ENCODE data around the gene PEX6. TPM values are rescaled to one million over a fixed set of nuclear protein-coding genes. Genes with fewer than 3 reads are reported as not detected.
A peak's percentile ranks its signal among the peaks of the same experiment; 100 is the strongest.

The PEX6 gene
- 20.6 TPM for total RNA-seq
- polyA plus RNA-seq, result 10 to 100 TPM; 10.9 to 20.7 (median 15.2) TPM

GRCh38 chr6:42978839-42979522 lies at the start of gene PEX6:
Gene PEX6, minus strand, starts transcription at chr6:42979181. Its CDS starts 31 bp downstream, at chr6:42979150.
- Mint-ChIP-seq H3K36me3 (peaks cover 5% of the 10 kb centered on the region), H3K9me3 (no peaks in the 10 kb centered on the region), H3K27me3 (no peaks in the 10 kb centered on the region), H3K4me3 (peak within 1 kb of the TSS; percentile 90 to 94 (median 92)), H3K27ac (peak within 1 kb of the TSS; percentile 95 to 99 (median 97)), H3K4me1 (peaks cover 20 to 62% (median 35%) of the 10 kb centered on the region in 4 donors)
- peak within 1 kb of the TSS; percentile 93 for H3K4me3 ChIP-seq (ENCODE audit: low read depth, low read length)
- H3K9me3 ChIP-seq (ENCODE audit: control insufficient read depth in 2 of 2, low read length in 2 of 2), result no peaks in the 10 kb centered on the region
- H3K27ac ChIP-seq (ENCODE audit: insufficient read depth, low read length, poor library complexity, severe bottlenecking), result peak within 1 kb of the TSS; percentile 96
- no peaks in the 10 kb centered on the region for H3K27me3 ChIP-seq (ENCODE audit: control insufficient read depth, insufficient read depth, low read length)
- ATAC-seq (ENCODE audit: low read depth in 2 of 2) (peak; percentile 94 to 96), DNase-seq (peak; percentile 90 to 98 (median 94))
- peaks cover 1% of the 10 kb centered on the region for H3K36me3 ChIP-seq (ENCODE audit: control insufficient read depth, insufficient read depth, low read length)
- H3K4me1 ChIP-seq (ENCODE audit: control insufficient read depth, insufficient read depth, low read length, poor library complexity, severe bottlenecking), result peaks cover 37% of the 10 kb centered on the region

GRCh38 chr6:43026365-43026764 lies 47.4 kb upstream of the PEX6 start:
- Histone ChIP-seq H3K4me1 (ENCODE audit: control insufficient read depth, insufficient read depth, low read length, poor library complexity, severe bottlenecking) (peaks cover 10% of the 10 kb centered on the region), H3K9me3 (ENCODE audit: control insufficient read depth in 2 of 2, low read length in 2 of 2) (no peaks in the 10 kb centered on the region), H3K27me3 (ENCODE audit: control insufficient read depth, insufficient read depth, low read length) (no peaks in the 10 kb centered on the region), H3K4me3 (ENCODE audit: low read depth, low read length) (no peak overlapping the region), H3K27ac (ENCODE audit: insufficient read depth, low read length, poor library complexity, severe bottlenecking) (no peak overlapping the region), H3K36me3 (ENCODE audit: control insufficient read depth, insufficient read depth, low read length) (peaks cover 54% of the 10 kb centered on the region)
- no peaks in the 10 kb centered on the region for H3K27me3 Mint-ChIP-seq
- no peak for DNase-seq
- H3K4me3 Mint-ChIP-seq, result peak overlapping the region in 1 of 4 donors; percentile 38
- H3K36me3 Mint-ChIP-seq, result peaks cover 29% of the 10 kb centered on the region
- peaks cover 6 to 27% (median 10%) of the 10 kb centered on the region in 4 donors for H3K4me1 Mint-ChIP-seq
- no peak for ATAC-seq (ENCODE audit: low read depth in 2 of 2)
- no peak overlapping the region for H3K27ac Mint-ChIP-seq
- no peaks in the 10 kb centered on the region for H3K9me3 Mint-ChIP-seq

- ATAC-seq (ENCODE audit: low read depth in 2 of 2), result no peak
- no peaks in the 10 kb centered on the region for H3K9me3 Mint-ChIP-seq
- peaks cover 6 to 38% (median 12%) of the 10 kb centered on the region in 4 donors for H3K4me1 Mint-ChIP-seq
- H3K4me3 Mint-ChIP-seq, result peak overlapping the region; percentile 10 to 86 (median 66)
- peaks cover 26% of the 10 kb centered on the region for H3K36me3 Mint-ChIP-seq
- Histone ChIP-seq H3K27me3 (ENCODE audit: control insufficient read depth, insufficient read depth, low read length) (no peaks in the 10 kb centered on the region), H3K27ac (ENCODE audit: insufficient read depth, low read length, poor library complexity, severe bottlenecking) (no peak overlapping the region), H3K4me3 (ENCODE audit: low read depth, low read length) (no peak overlapping the region), H3K36me3 (ENCODE audit: control insufficient read depth, insufficient read depth, low read length) (peaks cover 51% of the 10 kb centered on the region), H3K9me3 (ENCODE audit: control insufficient read depth in 2 of 2, low read length in 2 of 2) (no peaks in the 10 kb centered on the region), H3K4me1 (ENCODE audit: control insufficient read depth, insufficient read depth, low read length, poor library complexity, severe bottlenecking) (peaks cover 17% of the 10 kb centered on the region)
- peak overlapping the region in 2 of 3 donors; percentile 16 to 17 for H3K27ac Mint-ChIP-seq
- no peaks in the 10 kb centered on the region for H3K27me3 Mint-ChIP-seq
- no peak for DNase-seq
These were observed 45.5 kb upstream of the PEX6 start for GRCh38 chr6:43024436-43024835.

GRCh38 chr6:43021270-43022047 lies 42.5 kb upstream of the PEX6 start, which contains the start of gene RRP36:
Gene RRP36, plus strand, starts transcription at chr6:43021623. Its CDS starts 32 bp downstream, at chr6:43021655.
- peaks cover 47% of the 10 kb centered on the region for H3K36me3 ChIP-seq (ENCODE audit: control insufficient read depth, insufficient read depth, low read length)
- Mint-ChIP-seq H3K36me3 (peaks cover 27% of the 10 kb centered on the region), H3K27me3 (no peaks in the 10 kb centered on the region), H3K4me3 (peak within 1 kb of the TSS; percentile 95 to 98 (median 98)), H3K27ac (peak within 1 kb of the TSS; percentile 43 to 88 (median 87)), H3K9me3 (no peaks in the 10 kb centered on the region), H3K4me1 (peaks cover 6 to 62% (median 19%) of the 10 kb centered on the region in 4 donors)
- peak within 1 kb of the TSS; percentile 99 for H3K4me3 ChIP-seq (ENCODE audit: low read depth, low read length)
- H3K27me3 ChIP-seq (ENCODE audit: control insufficient read depth, insufficient read depth, low read length), result no peaks in the 10 kb centered on the region
- H3K4me1 ChIP-seq (ENCODE audit: control insufficient read depth, insufficient read depth, low read length, poor library complexity, severe bottlenecking), result peaks cover 27% of the 10 kb centered on the region
- DNase-seq (peak; percentile 48 to 66 (median 62)), ATAC-seq (ENCODE audit: low read depth in 2 of 2) (peak; percentile 82 to 91)
- no peaks in the 10 kb centered on the region for H3K9me3 ChIP-seq (ENCODE audit: control insufficient read depth in 2 of 2, low read length in 2 of 2)
- peak within 1 kb of the TSS; percentile 74 for H3K27ac ChIP-seq (ENCODE audit: insufficient read depth, low read length, poor library complexity, severe bottlenecking)

GRCh38 chr6:43020847-43021246 lies 41.9 kb upstream of the PEX6 start:
- H3K4me1 ChIP-seq (ENCODE audit: control insufficient read depth, insufficient read depth, low read length, poor library complexity, severe bottlenecking), result peaks cover 31% of the 10 kb centered on the region
- H3K4me3 ChIP-seq (ENCODE audit: low read depth, low read length), result peak overlapping the region; percentile 66
- no peak for DNase-seq
- H3K27ac ChIP-seq (ENCODE audit: insufficient read depth, low read length, poor library complexity, severe bottlenecking), result peak overlapping the region; percentile 74
- ATAC-seq (ENCODE audit: low read depth in 2 of 2), result no peak
- Mint-ChIP-seq H3K4me1 (peaks cover 6 to 66% (median 23%) of the 10 kb centered on the region in 4 donors), H3K4me3 (peak overlapping the region; percentile 91 to 98 (median 93)), H3K27me3 (no peaks in the 10 kb centered on the region), H3K36me3 (peaks cover 27% of the 10 kb centered on the region), H3K9me3 (no peaks in the 10 kb centered on the region), H3K27ac (peak overlapping the region in 2 of 3 donors; percentile 87 to 88)
- H3K27me3 ChIP-seq (ENCODE audit: control insufficient read depth, insufficient read depth, low read length), result no peaks in the 10 kb centered on the region
- peaks cover 41% of the 10 kb centered on the region for H3K36me3 ChIP-seq (ENCODE audit: control insufficient read depth, insufficient read depth, low read length)
- no peaks in the 10 kb centered on the region for H3K9me3 ChIP-seq (ENCODE audit: control insufficient read depth in 2 of 2, low read length in 2 of 2)

GRCh38 chr6:43020052-43020705 lies 41.2 kb upstream of the PEX6 start:
- Mint-ChIP-seq H3K9me3 (no peaks in the 10 kb centered on the region), H3K27ac (peak overlapping the region; percentile 60 to 88 (median 79)), H3K36me3 (peaks cover 27% of the 10 kb centered on the region), H3K27me3 (no peaks in the 10 kb centered on the region), H3K4me1 (peaks cover 6 to 70% (median 23%) of the 10 kb centered on the region in 4 donors), H3K4me3 (peak overlapping the region; percentile 62 to 98 (median 78))
- Histone ChIP-seq H3K4me1 (ENCODE audit: control insufficient read depth, insufficient read depth, low read length, poor library complexity, severe bottlenecking) (peaks cover 36% of the 10 kb centered on the region), H3K27me3 (ENCODE audit: control insufficient read depth, insufficient read depth, low read length) (no peaks in the 10 kb centered on the region), H3K36me3 (ENCODE audit: control insufficient read depth, insufficient read depth, low read length) (peaks cover 37% of the 10 kb centered on the region), H3K4me3 (ENCODE audit: low read depth, low read length) (no peak overlapping the region), H3K27ac (ENCODE audit: insufficient read depth, low read length, poor library complexity, severe bottlenecking) (peak overlapping the region; percentile 74), H3K9me3 (ENCODE audit: control insufficient read depth in 2 of 2, low read length in 2 of 2) (no peaks in the 10 kb centered on the region)
- DNase-seq (no peak), ATAC-seq (ENCODE audit: low read depth in 2 of 2) (no peak)

GRCh38 chr6:43019152-43019551 lies 40.2 kb upstream of the PEX6 start:
- no peaks in the 10 kb centered on the region for H3K27me3 ChIP-seq (ENCODE audit: control insufficient read depth, insufficient read depth, low read length)
- Mint-ChIP-seq H3K4me3 (peak overlapping the region in 3 of 4 donors; percentile 78 to 98 (median 86)), H3K4me1 (peaks cover 2 to 73% (median 24%) of the 10 kb centered on the region in 4 donors), H3K27ac (no peak overlapping the region), H3K27me3 (no peaks in the 10 kb centered on the region), H3K9me3 (no peaks in the 10 kb centered on the region), H3K36me3 (peaks cover 21% of the 10 kb centered on the region)
- H3K9me3 ChIP-seq (ENCODE audit: control insufficient read depth in 2 of 2, low read length in 2 of 2), result no peaks in the 10 kb centered on the region
- peaks cover 29% of the 10 kb centered on the region for H3K36me3 ChIP-seq (ENCODE audit: control insufficient read depth, insufficient read depth, low read length)
- no peak overlapping the region for H3K4me3 ChIP-seq (ENCODE audit: low read depth, low read length)
- ATAC-seq (ENCODE audit: low read depth in 2 of 2), result no peak
- H3K27ac ChIP-seq (ENCODE audit: insufficient read depth, low read length, poor library complexity, severe bottlenecking), result no peak overlapping the region
- H3K4me1 ChIP-seq (ENCODE audit: control insufficient read depth, insufficient read depth, low read length, poor library complexity, severe bottlenecking), result peaks cover 45% of the 10 kb centered on the region
- no peak for DNase-seq
